HEK293T (cell line): ENCODE results near the gene PCGF3.

Experiments used
- ARNT ChIP-seq: fragments of 450-650 bp; IDR thresholded peaks from 2 replicates; pipeline ENCODE4 v1.6.1; 2017; ENCODE audit warnings: mild to moderate bottlenecking
- BHLHE40 ChIP-seq: fragments of 450-650 bp; IDR thresholded peaks from 2 replicates; pipeline ENCODE4 v1.6.1; 2016; ENCODE audit warnings: mild to moderate bottlenecking, moderate library complexity, borderline replicate concordance
- ELF4 ChIP-seq: fragments of 450-650 bp; IDR thresholded peaks from 2 replicates; pipeline ENCODE4 v1.6.1; 2017; ENCODE audit warnings: antibody characterized with exemption
- FOXK2 ChIP-seq: fragments of 450-650 bp; IDR thresholded peaks from 2 replicates; pipeline ENCODE4 v1.6.1; 2016; ENCODE audit warnings: mild to moderate bottlenecking
- FOXM1 ChIP-seq: fragments of 450-650 bp; IDR thresholded peaks from 2 replicates; pipeline ENCODE4 v1.6.1; 2017; ENCODE audit warnings: mild to moderate bottlenecking, borderline replicate concordance
- HDGF ChIP-seq: fragments of 450-650 bp; IDR thresholded peaks from 2 replicates; pipeline ENCODE4 v1.6.1; 2017; ENCODE audit warnings: antibody characterized with exemption, borderline replicate concordance
- SP1 ChIP-seq: fragments of 450-650 bp; IDR thresholded peaks from 2 replicates; pipeline ENCODE4 v1.6.1; 2017
- SUZ12 ChIP-seq: fragments of 450-650 bp; IDR thresholded peaks from 2 replicates; pipeline ENCODE4 v1.6.1; 2016; ENCODE audit warnings: mild to moderate bottlenecking
- ZNF384 ChIP-seq: fragments of 450-650 bp; IDR thresholded peaks from 2 replicates; pipeline ENCODE4 v1.6.1; 2016

DNA sequence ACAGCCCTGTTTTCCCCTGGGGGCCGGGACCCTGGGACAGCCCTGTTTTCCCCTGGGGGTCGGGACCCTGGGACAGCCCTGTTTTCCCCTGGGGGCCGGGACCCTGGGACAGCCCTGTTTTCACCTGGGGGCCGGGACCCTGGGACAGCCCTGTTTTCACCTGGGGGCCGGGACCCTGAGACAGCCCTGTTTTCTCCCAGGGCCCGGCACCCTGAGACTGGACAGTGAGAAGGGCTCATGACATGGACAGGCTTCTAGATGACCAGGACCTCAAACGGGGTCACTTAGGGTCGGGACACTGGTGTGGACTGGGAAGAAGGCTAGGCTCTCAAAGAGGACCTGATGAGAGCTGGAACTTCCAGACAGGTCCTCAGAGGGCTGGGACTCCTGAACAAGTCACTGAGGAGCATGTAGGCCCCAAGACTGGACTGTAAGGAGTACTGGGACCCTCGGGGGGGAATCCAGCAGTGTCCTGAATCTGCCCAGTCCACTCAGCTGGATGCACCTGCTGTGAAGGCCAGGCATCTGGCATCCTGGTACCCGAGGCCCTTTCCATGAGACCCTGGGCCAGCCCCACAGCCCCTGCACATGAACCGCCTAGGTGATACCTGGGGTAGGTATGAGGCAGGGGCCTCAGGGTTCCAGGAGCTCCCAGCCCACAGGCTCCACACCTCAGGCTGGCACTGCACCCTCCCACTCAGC, 2.4 kb downstream of the PCGF3 start:
- TF ChIP-seq FOXM1 (no peak), SP1 (no peak), ARNT (no peak), ZNF384 (no peak), BHLHE40 (no peak), ELF4 (no peak), SUZ12 (no peak), HDGF (no peak), FOXK2 (no peak)
